Osteocyte (in vitro differentiated cells): ENCODE results near the gene FAM167B. TPM values are rescaled to one million over a fixed set of nuclear protein-coding genes. Genes with fewer than 3 reads are reported as not detected.

Experiments
- DNase-seq: peaks from one replicate; pipeline ENCODE4 v3.0.0; 2021; ENCODE audit warnings: mixed read lengths; ENCODE audit not compliant: unreplicated experiment; ENCODE audit errors: extremely low spot score
- H3K27ac Mint-ChIP-seq: one replicate; pipeline ENCODE4 v1.8.0; 2021; ENCODE audit warnings: mild to moderate bottlenecking, mixed read lengths; ENCODE audit not compliant: unreplicated experiment
- H3K27me3 Mint-ChIP-seq: one replicate; pipeline ENCODE4 v1.8.0; 2021; ENCODE audit warnings: mixed read lengths; ENCODE audit not compliant: unreplicated experiment
- H3K36me3 Mint-ChIP-seq: one replicate; pipeline ENCODE4 v1.8.0; 2021; ENCODE audit warnings: mixed read lengths; ENCODE audit not compliant: unreplicated experiment
- H3K4me1 Mint-ChIP-seq: one replicate; pipeline ENCODE4 v1.8.0; 2021; ENCODE audit warnings: mixed read lengths; ENCODE audit not compliant: unreplicated experiment
- H3K4me3 Mint-ChIP-seq: one replicate; pipeline ENCODE4 v1.8.0; 2021; ENCODE audit warnings: mild to moderate bottlenecking, moderate library complexity, mixed read lengths; ENCODE audit not compliant: unreplicated experiment
- H3K9me3 Mint-ChIP-seq: one replicate; pipeline ENCODE4 v1.8.0; 2021; ENCODE audit warnings: mixed read lengths; ENCODE audit not compliant: unreplicated experiment
- total RNA-seq: library from RNA; stranded (reverse); gene quantifications from 2 replicates; pipeline ENCODE4 v1.2.1, GENCODE V29; 2021
- TF ChIP-seq, protein P1 (sequence below): fragments of 200-600 bp; sonication (generic); IDR thresholded peaks from 2 replicates; pipeline ENCODE4 v1.5.0; 2021; ENCODE audit warnings: antibody characterized with exemption, mild to moderate bottlenecking, moderate library complexity

FAM167B gene
- total RNA-seq, 1 donor from 2014 or later = 2.8 TPM

DNA sequence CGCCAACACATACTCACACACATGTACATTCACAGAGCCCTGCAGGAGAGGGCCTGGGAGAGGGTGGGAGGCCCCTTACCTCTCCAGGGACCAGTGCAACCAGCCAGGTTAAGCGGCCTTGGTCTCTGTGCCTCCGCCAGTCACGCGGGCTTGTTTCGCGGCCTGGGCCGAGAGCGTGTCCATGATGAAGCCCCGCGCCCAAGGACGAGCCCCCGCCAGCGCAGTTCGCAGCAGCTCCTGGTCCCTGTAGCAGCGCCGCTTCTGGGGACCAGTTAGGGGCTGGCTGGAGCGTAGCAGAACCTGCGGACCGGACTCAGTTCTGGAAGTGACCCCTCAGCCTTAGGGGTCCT, 7.3 kb upstream of the FAM167B start:
- Mint-ChIP-seq H3K27me3 (no peaks in the 10 kb centered on the region), H3K4me3 (peak overlapping the region; percentile 88), H3K9me3 (no peaks in the 10 kb centered on the region), H3K27ac (no peak overlapping the region), H3K36me3 (no peaks in the 10 kb centered on the region), H3K4me1 (peaks cover 31% of the 10 kb centered on the region)
- DNase-seq = no peak
- TF ChIP-seq, protein P1, sequence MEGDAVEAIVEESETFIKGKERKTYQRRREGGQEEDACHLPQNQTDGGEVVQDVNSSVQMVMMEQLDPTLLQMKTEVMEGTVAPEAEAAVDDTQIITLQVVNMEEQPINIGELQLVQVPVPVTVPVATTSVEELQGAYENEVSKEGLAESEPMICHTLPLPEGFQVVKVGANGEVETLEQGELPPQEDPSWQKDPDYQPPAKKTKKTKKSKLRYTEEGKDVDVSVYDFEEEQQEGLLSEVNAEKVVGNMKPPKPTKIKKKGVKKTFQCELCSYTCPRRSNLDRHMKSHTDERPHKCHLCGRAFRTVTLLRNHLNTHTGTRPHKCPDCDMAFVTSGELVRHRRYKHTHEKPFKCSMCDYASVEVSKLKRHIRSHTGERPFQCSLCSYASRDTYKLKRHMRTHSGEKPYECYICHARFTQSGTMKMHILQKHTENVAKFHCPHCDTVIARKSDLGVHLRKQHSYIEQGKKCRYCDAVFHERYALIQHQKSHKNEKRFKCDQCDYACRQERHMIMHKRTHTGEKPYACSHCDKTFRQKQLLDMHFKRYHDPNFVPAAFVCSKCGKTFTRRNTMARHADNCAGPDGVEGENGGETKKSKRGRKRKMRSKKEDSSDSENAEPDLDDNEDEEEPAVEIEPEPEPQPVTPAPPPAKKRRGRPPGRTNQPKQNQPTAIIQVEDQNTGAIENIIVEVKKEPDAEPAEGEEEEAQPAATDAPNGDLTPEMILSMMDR = no peak

DNA sequence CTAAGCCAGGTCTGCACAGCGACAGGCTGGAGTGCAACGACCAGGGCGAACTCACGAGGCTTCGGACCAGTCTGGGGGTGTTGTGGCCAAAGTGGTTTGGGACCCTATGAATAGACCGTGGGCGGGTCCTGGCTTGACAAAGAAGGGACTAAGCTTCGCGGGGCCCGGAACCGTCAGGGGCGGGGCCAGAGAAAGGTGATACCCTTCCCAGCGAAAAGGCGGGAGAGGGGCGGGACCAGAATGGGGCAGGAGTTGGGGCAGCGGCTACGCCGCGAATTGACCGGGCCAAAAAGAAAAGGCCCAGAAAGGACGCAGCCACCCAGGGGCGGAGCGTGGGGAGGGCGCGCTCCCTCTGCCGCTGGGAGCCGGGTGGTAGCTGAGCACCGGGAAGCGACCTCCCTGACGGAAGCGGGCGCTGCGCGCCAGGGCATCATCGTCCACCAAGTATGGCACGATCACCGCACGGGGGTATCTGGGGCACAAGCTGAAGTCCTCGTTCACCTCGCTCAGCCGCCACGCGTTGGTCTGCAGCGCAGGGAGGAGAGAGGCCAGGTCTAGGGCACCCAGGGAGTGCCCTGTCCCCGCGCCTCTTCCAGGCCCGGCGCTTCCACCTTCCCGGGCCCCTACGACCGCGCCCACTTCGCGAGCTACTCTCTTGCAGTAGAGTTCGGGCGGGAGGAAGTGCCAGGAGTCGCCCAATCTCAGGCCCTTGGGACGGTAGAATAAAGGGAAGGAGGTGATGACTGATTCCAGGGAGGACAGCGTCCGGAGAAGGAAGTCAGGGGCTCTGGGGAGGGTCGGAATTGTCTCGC, 6.7 kb upstream of the FAM167B start:
- Mint-ChIP-seq H3K9me3 (no peaks in the 10 kb centered on the region), H3K4me3 (peak overlapping the region; percentile 88), H3K27ac (peak overlapping the region; percentile 93), H3K36me3 (no peaks in the 10 kb centered on the region), H3K27me3 (no peaks in the 10 kb centered on the region), H3K4me1 (peaks cover 31% of the 10 kb centered on the region)
- DNase-seq = peak; percentile 88
- TF ChIP-seq, protein P1 = peak; percentile 25

DNA sequence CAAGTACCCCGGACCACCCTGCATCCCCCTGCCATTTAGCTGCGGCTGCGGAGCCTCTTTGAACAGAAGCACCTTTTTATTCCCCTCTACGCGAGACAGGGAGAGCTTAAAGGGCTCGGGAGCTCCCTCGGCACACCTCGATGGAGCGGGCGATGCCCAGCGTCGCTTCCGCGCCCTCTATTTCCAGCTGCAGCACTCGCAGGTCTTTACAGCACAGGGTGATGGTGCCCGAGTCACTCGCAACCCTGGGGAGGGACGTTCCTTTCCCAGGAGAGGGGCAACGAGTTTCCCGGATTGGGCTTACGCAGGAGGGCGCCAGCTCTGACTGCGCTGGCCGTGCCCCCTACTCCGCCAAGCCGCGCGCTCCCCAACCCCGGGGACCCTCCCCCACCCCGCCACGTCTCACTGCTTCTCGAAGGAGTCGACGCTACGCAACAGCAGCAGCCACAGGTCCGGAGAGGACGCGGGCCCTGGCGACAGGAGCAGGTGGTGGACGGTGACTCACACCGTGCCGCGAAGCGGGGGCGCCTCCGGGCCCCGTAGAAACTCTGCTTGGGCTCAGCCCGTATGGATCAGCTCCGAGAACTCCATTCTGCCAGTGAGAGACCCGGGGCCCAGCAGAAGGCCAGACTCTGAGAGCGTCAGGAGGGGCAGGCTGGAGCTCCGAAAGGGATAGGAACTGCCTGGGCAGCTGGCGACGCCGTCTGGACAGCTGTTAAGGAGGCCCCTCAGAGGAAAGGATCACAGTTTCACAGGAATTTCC, 5.8 kb upstream of the FAM167B start:
- no peaks in the 10 kb centered on the region for H3K9me3 Mint-ChIP-seq
- TF ChIP-seq, protein P1 = no peak
- H3K4me1 Mint-ChIP-seq = peaks cover 29% of the 10 kb centered on the region
- H3K4me3 Mint-ChIP-seq = peak overlapping the region; percentile 88
- no peaks in the 10 kb centered on the region for H3K27me3 Mint-ChIP-seq
- peak overlapping the region; percentile 93 for H3K27ac Mint-ChIP-seq
- peak; percentile 86 for DNase-seq
- no peaks in the 10 kb centered on the region for H3K36me3 Mint-ChIP-seq

DNA sequence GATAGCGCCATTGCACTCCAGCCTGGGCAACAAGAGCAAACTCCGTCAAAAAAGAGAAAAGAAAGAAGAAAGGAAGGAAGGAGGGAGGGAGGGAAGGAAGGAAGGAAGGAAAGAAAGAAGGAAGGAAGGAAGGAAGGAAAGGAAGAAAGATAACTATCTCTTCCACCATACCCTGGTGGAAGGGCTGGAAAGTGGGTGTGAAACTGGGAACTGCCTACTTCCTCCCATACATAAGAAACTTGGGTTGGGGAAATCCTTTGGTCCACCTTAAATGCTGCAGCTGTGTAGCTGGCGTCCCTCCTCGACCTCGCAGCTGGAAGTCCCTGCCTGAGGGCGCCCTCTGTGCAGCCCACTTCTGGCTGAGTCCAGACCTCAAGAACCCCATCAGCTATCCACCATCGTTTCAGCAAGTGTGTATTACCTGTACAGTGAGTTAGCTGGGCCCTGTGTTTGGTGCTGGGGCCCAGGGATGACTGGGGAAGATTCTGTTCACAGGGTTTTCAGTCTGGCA, 4.6 kb upstream of the FAM167B start:
- H3K27me3 Mint-ChIP-seq = no peaks in the 10 kb centered on the region
- no peak overlapping the region for H3K4me3 Mint-ChIP-seq
- H3K9me3 Mint-ChIP-seq = no peaks in the 10 kb centered on the region
- peak overlapping the region; percentile 71 for H3K27ac Mint-ChIP-seq
- H3K4me1 Mint-ChIP-seq = peaks cover 37% of the 10 kb centered on the region
- no peaks in the 10 kb centered on the region for H3K36me3 Mint-ChIP-seq
- TF ChIP-seq, protein P1 = no peak
- DNase-seq = no peak

DNA sequence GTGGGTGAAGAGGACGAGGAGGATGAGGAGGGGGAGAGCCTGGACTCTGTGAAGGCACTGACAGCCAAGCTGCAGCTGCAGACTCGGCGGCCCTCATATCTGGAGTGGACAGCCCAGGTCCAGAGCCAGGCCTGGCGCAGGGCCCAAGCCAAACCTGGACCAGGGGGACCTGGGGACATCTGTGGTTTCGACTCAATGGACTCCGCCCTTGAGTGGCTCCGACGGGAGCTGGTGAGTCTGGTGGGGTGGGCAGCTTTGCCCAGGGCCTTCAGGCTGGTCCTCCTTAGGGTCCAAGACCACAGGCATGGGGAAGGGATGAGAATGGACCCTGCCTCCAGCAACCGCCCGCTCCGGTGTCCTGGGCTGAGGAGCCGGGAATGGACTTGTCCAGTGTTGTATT, 430 bp downstream of the FAM167B start:
- H3K4me3 Mint-ChIP-seq = no peak overlapping the region
- no peak for DNase-seq
- TF ChIP-seq, protein P1 = no peak
- H3K36me3 Mint-ChIP-seq = no peaks in the 10 kb centered on the region
- H3K27ac Mint-ChIP-seq = peak overlapping the region; percentile 68
- peaks cover 35% of the 10 kb centered on the region for H3K4me1 Mint-ChIP-seq
- H3K27me3 Mint-ChIP-seq = no peaks in the 10 kb centered on the region
- no peaks in the 10 kb centered on the region for H3K9me3 Mint-ChIP-seq
